Astrocyte (in vitro differentiated cells and primary cell): ENCODE measurements around the gene CLCN6. TPM values are rescaled to one million over a fixed set of nuclear protein-coding genes. Genes with fewer than 3 reads are reported as not detected.

ENCODE experiments used
- DNase-seq: peaks from one replicate; pipeline ENCODE4 v3.0.0-alpha.2; 2010; ENCODE audit warnings: low read depth
- FAIRE-seq: peaks from 2 replicates; lab custom pipeline; 2011; peaks lifted over from hg19 to GRCh38; lab: Jason Lieb, UNC
- H2AFZ ChIP-seq: 2 replicates; pipeline ENCODE4 v1.6.0; 2012; ENCODE audit warnings: low read depth, low read length, inconsistent platforms
- H3K27ac ChIP-seq: 2 replicates; pipeline ENCODE4 v1.5.1; 2011; ENCODE audit warnings: low read depth, low read length, inconsistent platforms
- H3K27me3 ChIP-seq: 2 replicates; pipeline ENCODE4 v1.6.0; 2011; ENCODE audit warnings: low read length, inconsistent platforms; ENCODE audit not compliant: insufficient read depth
- H3K36me3 ChIP-seq: 2 replicates; pipeline ENCODE4 v1.5.1; 2011; ENCODE audit warnings: low read length, inconsistent platforms; ENCODE audit not compliant: insufficient read depth
- H3K4me1 ChIP-seq: 2 replicates; pipeline ENCODE4 v1.5.1; 2011; ENCODE audit warnings: low read length, inconsistent platforms; ENCODE audit not compliant: insufficient read depth
- H3K4me2 ChIP-seq: 2 replicates; pipeline ENCODE4 v1.6.0; 2012; ENCODE audit warnings: low read length, inconsistent platforms
- H3K4me3 ChIP-seq: 2 replicates; pipeline ENCODE4 v1.5.1; 2011; ENCODE audit warnings: low read depth, mild to moderate bottlenecking, low read length, inconsistent platforms; ENCODE audit not compliant: insufficient read depth
- H3K79me2 ChIP-seq: 2 replicates; pipeline ENCODE4 v1.6.0; 2012; ENCODE audit warnings: mild to moderate bottlenecking, low read length, inconsistent platforms; ENCODE audit not compliant: insufficient read depth
- H3K9ac ChIP-seq: 2 replicates; pipeline ENCODE4 v1.6.0; 2012; ENCODE audit warnings: mild to moderate bottlenecking, low read length, inconsistent platforms
- H3K9me3 ChIP-seq: 2 replicates; pipeline ENCODE4 v1.5.1; 2012; ENCODE audit warnings: low read depth, mild to moderate bottlenecking, low read length, inconsistent platforms; ENCODE audit not compliant: insufficient read depth
- H4K20me1 ChIP-seq: 2 replicates; pipeline ENCODE4 v1.6.0; 2012; ENCODE audit warnings: low read length, inconsistent platforms; ENCODE audit not compliant: insufficient read depth
- H3K27ac Mint-ChIP-seq: one replicate; pipeline ENCODE4 v1.8.0; 2021; ENCODE audit warnings: mild to moderate bottlenecking, mixed read lengths; ENCODE audit not compliant: unreplicated experiment
- H3K27me3 Mint-ChIP-seq: one replicate; pipeline ENCODE4 v1.8.0; 2021; ENCODE audit warnings: low read depth, mixed read lengths; ENCODE audit not compliant: unreplicated experiment
- H3K36me3 Mint-ChIP-seq: one replicate; pipeline ENCODE4 v1.8.0; 2021; ENCODE audit warnings: low read depth, mixed read lengths; ENCODE audit not compliant: unreplicated experiment
- H3K4me1 Mint-ChIP-seq: one replicate; pipeline ENCODE4 v1.8.0; 2021; ENCODE audit warnings: low read depth, mixed read lengths; ENCODE audit not compliant: unreplicated experiment
- H3K4me3 Mint-ChIP-seq: one replicate; pipeline ENCODE4 v1.8.0; 2021; ENCODE audit warnings: mild to moderate bottlenecking, moderate library complexity, mixed read lengths; ENCODE audit not compliant: unreplicated experiment
- H3K9me3 Mint-ChIP-seq: one replicate; pipeline ENCODE4 v1.8.0; 2021; ENCODE audit warnings: mild to moderate bottlenecking, mixed read lengths; ENCODE audit not compliant: unreplicated experiment
- CTCF ChIP-seq: IDR thresholded peaks from 2 replicates; pipeline ENCODE4 v1.5.1; 2011; ENCODE audit warnings: low read depth, mild to moderate bottlenecking, inconsistent platforms, low read length, moderate library complexity; ENCODE audit not compliant: insufficient read depth
- EZH2 ChIP-seq: IDR thresholded peaks from 2 replicates; pipeline ENCODE4 v1.6.1; 2012; ENCODE audit warnings: mild to moderate bottlenecking, low read length, inconsistent platforms; ENCODE audit not compliant: insufficient read depth
- total RNA-seq: library from RNA; stranded (reverse); gene quantifications from 2 replicates; pipeline ENCODE4 v1.2.1, GENCODE V29; 2021

The CLCN6 gene
- total RNA-seq, 1 donor from 2014 or later: 22.4 TPM

- Mint-ChIP-seq H3K36me3 (peaks cover 19% of the 10 kb centered on the region), H3K4me3 (no peak overlapping the region), H3K27me3 (no peaks in the 10 kb centered on the region), H3K4me1 (peaks cover 20% of the 10 kb centered on the region), H3K27ac (no peak overlapping the region), H3K9me3 (no peaks in the 10 kb centered on the region)
- DNase-seq (no peak), FAIRE-seq (no peak)
- Histone ChIP-seq H3K79me2 (no peaks in the 10 kb centered on the region), H3K36me3 (no peaks in the 10 kb centered on the region), H3K9ac (no peak overlapping the region), H2AFZ (no peak overlapping the region), H3K9me3 (no peaks in the 10 kb centered on the region), H3K27me3 (no peaks in the 10 kb centered on the region), H3K4me3 (no peak overlapping the region), H3K4me2 (no peak overlapping the region), H4K20me1 (no peaks in the 10 kb centered on the region), H3K4me1 (peaks cover 29% of the 10 kb centered on the region), H3K27ac (no peak overlapping the region)
- TF ChIP-seq CTCF: no peak
Measured at GRCh38 chr1:11789126-11790067, 16.6 kb upstream of the CLCN6 start.

GRCh38 chr1:11790101-11790879 lies 15.7 kb upstream of the CLCN6 start:
- Histone ChIP-seq H3K4me1 (peaks cover 24% of the 10 kb centered on the region), H3K9me3 (no peaks in the 10 kb centered on the region), H3K27ac (peak overlapping the region; percentile 24), H2AFZ (no peak overlapping the region), H3K9ac (peak overlapping the region; percentile 3), H3K27me3 (no peaks in the 10 kb centered on the region), H3K4me2 (peak overlapping the region; percentile 62), H4K20me1 (no peaks in the 10 kb centered on the region), H3K4me3 (no peak overlapping the region), H3K79me2 (no peaks in the 10 kb centered on the region), H3K36me3 (no peaks in the 10 kb centered on the region)
- FAIRE-seq (no peak), DNase-seq (no peak)
- Mint-ChIP-seq H3K36me3 (peaks cover 24% of the 10 kb centered on the region), H3K4me1 (peaks cover 20% of the 10 kb centered on the region), H3K27ac (peak overlapping the region; percentile 59), H3K27me3 (no peaks in the 10 kb centered on the region), H3K4me3 (no peak overlapping the region), H3K9me3 (no peaks in the 10 kb centered on the region)
- TF ChIP-seq CTCF (no peak), EZH2 (no peak)
